ENCODE measurements around the gene TUFT1.
"Not testable (repeated sequence)": the region's sequence is repeated elsewhere in the genome, so short reads cannot be mapped to it uniquely, and the experiment has no call there.

TUFT1 gene

GRCh38 chr1:151512801-151513625 is 27.1 kb upstream of the TUFT1 start:
- no peak for DNase-seq (ENCODE audit: low read depth)

- no peak for DNase-seq (ENCODE audit: low read depth)
Measured at GRCh38 chr1:151513626-151514121, 26.4 kb upstream of the TUFT1 start.

GRCh38 chr1:151514366-151514765 is 25.7 kb upstream of the TUFT1 start:
- no peak for DNase-seq (ENCODE audit: low read depth)

GRCh38 chr1:151515265-151515664 is 24.8 kb upstream of the TUFT1 start:
- no peak for DNase-seq (ENCODE audit: low read depth)

GRCh38 chr1:151516031-151516511 is 24.0 kb upstream of the TUFT1 start:
- DNase-seq (ENCODE audit: low read depth) = no peak

GRCh38 chr1:151518431-151518830 is 21.7 kb upstream of the TUFT1 start:
- no peak for DNase-seq (ENCODE audit: low read depth)

GRCh38 chr1:151518936-151519335 is 21.2 kb upstream of the TUFT1 start:
- no peak for DNase-seq (ENCODE audit: low read depth)

- DNase-seq (ENCODE audit: low read depth) = no peak
Measured at GRCh38 chr1:151519667-151520066, 20.4 kb upstream of the TUFT1 start.

GRCh38 chr1:151520359-151520758 is 19.8 kb upstream of the TUFT1 start:
- no peak for DNase-seq (ENCODE audit: low read depth)

- not testable (repeated sequence) for DNase-seq (ENCODE audit: low read depth)
Measured at GRCh38 chr1:151522427-151522826, 17.7 kb upstream of the TUFT1 start.

- no peak for DNase-seq (ENCODE audit: low read depth)
Measured at GRCh38 chr1:151523326-151523725, 16.8 kb upstream of the TUFT1 start.

GRCh38 chr1:151524736-151525135 is 15.4 kb upstream of the TUFT1 start:
- no peak for DNase-seq (ENCODE audit: low read depth)

- DNase-seq (ENCODE audit: low read depth) = no peak
Measured at GRCh38 chr1:151526735-151527525, 13.2 kb upstream of the TUFT1 start.

GRCh38 chr1:151529211-151529702 is 10.9 kb upstream of the TUFT1 start:
- no peak for DNase-seq (ENCODE audit: low read depth)

- DNase-seq (ENCODE audit: low read depth) = no peak
Measured at GRCh38 chr1:151529781-151530180, 10.3 kb upstream of the TUFT1 start.

GRCh38 chr1:151530461-151530860 is 9.6 kb upstream of the TUFT1 start:
- DNase-seq (ENCODE audit: low read depth) = no peak

- DNase-seq (ENCODE audit: low read depth) = no peak
Measured at GRCh38 chr1:151533870-151534269, 6.2 kb upstream of the TUFT1 start.

GRCh38 chr1:151534662-151535278 is 5.3 kb upstream of the TUFT1 start:
- DNase-seq (ENCODE audit: low read depth) = no peak

- DNase-seq (ENCODE audit: low read depth) = no peak
Measured at GRCh38 chr1:151535326-151536271, 4.5 kb upstream of the TUFT1 start.

- DNase-seq (ENCODE audit: low read depth) = no peak
Measured at GRCh38 chr1:151536499-151536898, 3.6 kb upstream of the TUFT1 start.

- DNase-seq (ENCODE audit: low read depth) = peak; percentile 91
Measured at GRCh38 chr1:151537112-151537511, 3.0 kb upstream of the TUFT1 start.
